ENCODE results near the gene LARP4B. TPM values are rescaled to one million over a fixed set of nuclear protein-coding genes. Genes with fewer than 3 reads are reported as not detected.

The LARP4B gene
- total RNA-seq, 2 experiments from 2014 or later: 64.8 to 143 TPM

DNA sequence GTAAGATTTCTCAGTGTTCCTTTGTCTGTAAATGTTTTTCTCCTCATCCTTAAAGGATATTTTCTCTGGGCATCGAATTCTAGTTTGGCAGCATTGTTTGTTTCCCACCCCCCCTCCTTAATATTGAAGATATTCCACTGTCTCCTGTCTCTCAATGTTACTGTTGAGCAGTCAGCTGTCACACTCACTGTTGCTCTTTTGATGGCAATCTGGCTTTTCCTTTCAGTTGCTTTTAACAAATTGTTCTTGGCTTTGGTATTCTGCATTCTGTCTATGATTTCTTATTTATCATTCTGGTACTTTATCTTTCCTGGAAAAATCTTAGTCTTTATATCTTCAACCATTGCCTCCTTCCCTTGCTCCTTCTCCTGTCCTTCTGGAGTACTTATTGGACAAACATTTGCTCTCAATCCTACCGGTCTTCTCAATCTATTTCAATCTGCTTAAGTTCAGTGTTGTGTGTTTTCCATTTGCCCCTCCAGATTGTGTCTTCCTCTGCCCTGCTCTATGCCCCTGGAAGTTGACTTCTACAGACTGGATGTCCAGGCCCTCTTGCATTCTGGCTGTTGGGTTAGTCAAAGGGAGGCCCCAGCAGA, 47.4 kb upstream of the LARP4B start:
- ChIA-PET CTCF (ENCODE audit: unreplicated experiment) (no interaction called here), POLR2A (interaction anchor here (1.0 kb wide), 1 partner anchor 7 kb away, joined by 3 read pairs; no protein-coding TSS in a partner anchor)
- Histone ChIP-seq H2AFZ (ENCODE audit: low read length) (no peak overlapping the region), H3K27ac (ENCODE audit: low read depth, low read length, poor library complexity, severe bottlenecking) (no peak overlapping the region), H3K4me1 (ENCODE audit: insufficient read depth, low read length, poor library complexity, severe bottlenecking) (no peaks in the 10 kb centered on the region), H3K9me2 (ENCODE audit: insufficient read depth, low read length) (no peaks in the 10 kb centered on the region), H3K4me3 (ENCODE audit: low read depth, low read length, poor library complexity, severe bottlenecking) (no peak overlapping the region), H3K36me3 (ENCODE audit: insufficient read depth, low read length) (no peaks in the 10 kb centered on the region; the same call in 1 of the 2 replicates), H4K20me1 (ENCODE audit: insufficient read depth, low read length) (no peaks in the 10 kb centered on the region), H3K9me3 (ENCODE audit: low read length) (peaks cover 25% of the 10 kb centered on the region), H3K4me2 (ENCODE audit: low read length) (no peak overlapping the region), H3K79me2 (ENCODE audit: insufficient read depth, low read depth, low read length) (no peaks in the 10 kb centered on the region)
- no TSS peak for BruUV-seq (replicated peaks)
- intact Hi-C loops (cut with micrococcal nuclease; ENCODE audit: unreplicated experiment): no loop called here
- TF ChIP-seq, protein P1, sequence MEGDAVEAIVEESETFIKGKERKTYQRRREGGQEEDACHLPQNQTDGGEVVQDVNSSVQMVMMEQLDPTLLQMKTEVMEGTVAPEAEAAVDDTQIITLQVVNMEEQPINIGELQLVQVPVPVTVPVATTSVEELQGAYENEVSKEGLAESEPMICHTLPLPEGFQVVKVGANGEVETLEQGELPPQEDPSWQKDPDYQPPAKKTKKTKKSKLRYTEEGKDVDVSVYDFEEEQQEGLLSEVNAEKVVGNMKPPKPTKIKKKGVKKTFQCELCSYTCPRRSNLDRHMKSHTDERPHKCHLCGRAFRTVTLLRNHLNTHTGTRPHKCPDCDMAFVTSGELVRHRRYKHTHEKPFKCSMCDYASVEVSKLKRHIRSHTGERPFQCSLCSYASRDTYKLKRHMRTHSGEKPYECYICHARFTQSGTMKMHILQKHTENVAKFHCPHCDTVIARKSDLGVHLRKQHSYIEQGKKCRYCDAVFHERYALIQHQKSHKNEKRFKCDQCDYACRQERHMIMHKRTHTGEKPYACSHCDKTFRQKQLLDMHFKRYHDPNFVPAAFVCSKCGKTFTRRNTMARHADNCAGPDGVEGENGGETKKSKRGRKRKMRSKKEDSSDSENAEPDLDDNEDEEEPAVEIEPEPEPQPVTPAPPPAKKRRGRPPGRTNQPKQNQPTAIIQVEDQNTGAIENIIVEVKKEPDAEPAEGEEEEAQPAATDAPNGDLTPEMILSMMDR (conservative IDR thresholded peaks at IDR 0.05; ENCODE audit: low read length): no peak
- TF ChIP-seq EZH2phosphoT487 (IDR thresholded peaks at IDR 0.05; ENCODE audit: borderline replicate concordance, low read depth, low read length): no peak
- no peak for DNase-seq (ENCODE audit: low spot score)

DNA sequence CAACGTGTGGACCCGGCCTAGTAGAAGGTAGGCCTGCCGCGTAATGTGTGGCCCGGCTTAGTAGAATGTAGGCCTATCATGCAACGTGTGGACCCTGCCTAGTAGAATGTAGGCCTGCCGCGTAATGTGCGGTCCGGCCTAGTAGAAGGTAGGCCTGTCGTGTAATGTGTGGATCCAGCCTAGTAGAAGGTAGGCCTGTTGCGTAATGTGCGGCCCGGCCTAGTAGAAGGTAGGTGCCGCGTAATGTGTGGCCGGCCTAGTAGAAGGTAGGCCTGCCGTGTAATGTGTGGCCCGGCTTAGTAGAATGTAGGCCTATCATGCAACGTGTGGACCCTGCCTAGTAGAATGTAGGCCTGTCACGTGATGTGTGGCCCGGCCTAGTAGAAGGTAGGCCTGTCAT, 44.8 kb upstream of the LARP4B start:
- no peak for TF ChIP-seq EZH2phosphoT487 (IDR thresholded peaks at IDR 0.05; ENCODE audit: borderline replicate concordance, low read depth, low read length)
- TF ChIP-seq, protein P1 (conservative IDR thresholded peaks at IDR 0.05; ENCODE audit: low read length): no peak
- H3K4me3 ChIP-seq (ENCODE audit: low read depth, low read length, poor library complexity, severe bottlenecking): no peak overlapping the region
- H3K79me2 ChIP-seq (ENCODE audit: insufficient read depth, low read depth, low read length): no peaks in the 10 kb centered on the region
- H3K27ac ChIP-seq (ENCODE audit: low read depth, low read length, poor library complexity, severe bottlenecking): no peak overlapping the region
- ChIA-PET CTCF (ENCODE audit: unreplicated experiment) (no interaction called here), POLR2A (no interaction called here)
- H3K36me3 ChIP-seq (ENCODE audit: insufficient read depth, low read length): no peaks in the 10 kb centered on the region; the same call in 1 of the 2 replicates
- no peak overlapping the region for H2AFZ ChIP-seq (ENCODE audit: low read length)
- H3K4me1 ChIP-seq (ENCODE audit: insufficient read depth, low read length, poor library complexity, severe bottlenecking): no peaks in the 10 kb centered on the region
- BruUV-seq (replicated peaks): no TSS peak
- H3K9me2 ChIP-seq (ENCODE audit: insufficient read depth, low read length): no peaks in the 10 kb centered on the region
- H3K4me2 ChIP-seq (ENCODE audit: low read length): no peak overlapping the region
- H3K9me3 ChIP-seq (ENCODE audit: low read length): peaks cover 25% of the 10 kb centered on the region
- H4K20me1 ChIP-seq (ENCODE audit: insufficient read depth, low read length): no peaks in the 10 kb centered on the region
- DNase-seq (ENCODE audit: low spot score): no peak
- intact Hi-C loops (cut with micrococcal nuclease; ENCODE audit: unreplicated experiment): no loop called here

DNA sequence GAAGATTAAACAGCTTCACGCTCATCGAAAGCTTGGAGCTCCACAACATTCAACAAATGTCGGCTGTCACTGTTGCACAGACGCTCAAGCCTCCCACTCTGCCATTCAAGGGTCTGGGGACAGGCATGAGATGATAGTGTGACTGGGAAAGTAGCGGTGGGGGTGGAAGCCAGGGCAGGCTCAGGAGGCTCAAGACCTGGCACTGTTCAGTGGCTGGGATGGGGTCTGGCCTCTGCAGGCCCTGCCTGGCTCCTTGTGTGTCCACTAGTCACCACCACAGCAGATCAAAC, 43.2 kb upstream of the LARP4B start:
- CTCF ChIA-PET (ENCODE audit: unreplicated experiment): no interaction called here
- Histone ChIP-seq H3K4me1 (ENCODE audit: insufficient read depth, low read length, poor library complexity, severe bottlenecking) (no peaks in the 10 kb centered on the region), H3K9me2 (ENCODE audit: insufficient read depth, low read length) (no peaks in the 10 kb centered on the region), H3K36me3 (ENCODE audit: insufficient read depth, low read length) (no peaks in the 10 kb centered on the region), H2AFZ (ENCODE audit: low read length) (no peak overlapping the region), H3K79me2 (ENCODE audit: insufficient read depth, low read depth, low read length) (no peaks in the 10 kb centered on the region), H3K4me3 (ENCODE audit: low read depth, low read length, poor library complexity, severe bottlenecking) (no peak overlapping the region), H3K4me2 (ENCODE audit: low read length) (no peak overlapping the region), H3K9me3 (ENCODE audit: low read length) (peaks cover 10% of the 10 kb centered on the region), H3K27ac (ENCODE audit: low read depth, low read length, poor library complexity, severe bottlenecking) (no peak overlapping the region), H4K20me1 (ENCODE audit: insufficient read depth, low read length) (no peaks in the 10 kb centered on the region)
- BruUV-seq (replicated peaks): no TSS peak
- DNase-seq (ENCODE audit: low spot score): no peak
- intact Hi-C loops (cut with micrococcal nuclease; ENCODE audit: unreplicated experiment): no loop called here
- POLR2A ChIA-PET: no interaction called here
- no peak for TF ChIP-seq EZH2phosphoT487 (IDR thresholded peaks at IDR 0.05; ENCODE audit: borderline replicate concordance, low read depth, low read length)
- TF ChIP-seq, protein P1 (conservative IDR thresholded peaks at IDR 0.05; ENCODE audit: low read length): no peak

All from OCI-LY7 (cell line).